ENCODE measurements around the gene LY86. TPM values are rescaled to one million over a fixed set of nuclear protein-coding genes. Genes with fewer than 3 reads are reported as not detected.

LY86 gene
- total and polyA plus RNA-seq, 2 donors (not counting 1 experiment from before 2014, with no cell fraction given) = 68.7 to 90.2 TPM

DNA sequence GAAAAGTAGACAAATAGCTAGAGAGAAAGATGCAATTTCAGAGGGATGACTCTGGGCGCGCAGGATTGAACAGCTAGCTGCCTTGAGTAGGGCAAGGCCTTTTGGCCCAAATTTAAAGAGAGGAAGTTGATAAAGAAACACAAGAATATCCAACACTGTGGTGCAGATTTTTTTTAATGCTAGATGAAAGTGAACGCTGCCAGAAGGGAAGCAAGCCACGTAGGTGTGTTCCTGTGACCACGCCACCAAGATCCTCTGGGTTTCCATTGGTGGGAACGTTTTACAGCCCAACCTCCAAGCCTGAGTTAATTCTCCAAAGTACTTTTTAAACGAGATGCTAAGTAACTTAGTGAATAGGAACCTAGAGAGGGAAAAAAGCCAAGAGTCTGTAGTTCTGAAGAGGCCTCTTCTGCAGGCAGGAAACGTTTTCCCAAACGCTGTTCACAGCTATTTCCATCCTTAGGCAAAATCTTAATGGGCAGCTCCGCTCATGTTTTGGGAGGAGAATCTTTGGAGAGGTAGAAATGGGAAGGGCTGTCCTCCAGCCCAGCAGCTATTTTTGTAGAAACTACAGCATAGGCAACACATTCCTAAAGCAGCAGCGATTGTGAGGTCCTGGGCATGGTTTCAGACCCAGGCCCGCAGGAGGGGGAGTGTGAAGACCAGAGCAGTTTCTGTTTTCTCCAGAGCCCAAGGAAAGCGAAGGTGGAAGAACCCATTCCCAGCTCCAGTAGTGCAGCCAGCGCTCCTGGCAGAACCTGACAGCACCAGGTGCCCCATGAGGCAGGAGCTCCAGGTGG lies 8.2 kb downstream of the LY86 start:
- Histone ChIP-seq H3K27me3 (replicated peaks in 1 of 4; ENCODE audit: control extremely low read depth in 1 of 4, control insufficient read depth in 3 of 4, insufficient read depth in 4 of 4, low read length in 3 of 4) (no peaks in the 10 kb centered on the region), H3K36me3 (replicated peaks in 1 of 2; ENCODE audit: control extremely low read depth in 1 of 2, control insufficient read depth in 1 of 2, extremely low read depth in 1 of 2, insufficient read depth in 2 of 2, low read length in 1 of 2) (peaks cover 0 to 68% of the 10 kb centered on the region in 2 experiments), H3K9ac (ENCODE audit: low read length) (peak overlapping the region; percentile 14), H3K27ac (ENCODE audit: low read length in 2 of 2) (peak overlapping the region; percentile 39 to 91), H3K4me2 (replicated peaks; ENCODE audit: low read depth, low read length, poor library complexity, severe bottlenecking) (peak overlapping the region; percentile 47), H3K4me3 (ENCODE audit: control extremely low read depth in 1 of 5, extremely low read depth in 1 of 5, insufficient read depth in 1 of 5, low read depth in 2 of 5, low read length in 4 of 5) (no peak overlapping the region), H3K9me3 (ENCODE audit: control extremely low read depth in 1 of 3, control insufficient read depth in 2 of 3, insufficient read depth in 1 of 3, low read length in 2 of 3) (peaks cover 0 to 3% (median 0%) of the 10 kb centered on the region in 3 donors), H2AFZ (ENCODE audit: insufficient read depth, low read depth, low read length, poor library complexity, severe bottlenecking) (peak overlapping the region; percentile 23), H3K79me2 (ENCODE audit: control insufficient read depth, insufficient read depth, low read length) (peaks cover 96% of the 10 kb centered on the region), H4K20me1 (ENCODE audit: control insufficient read depth, insufficient read depth, low read length, poor library complexity, severe bottlenecking) (peaks cover 42% of the 10 kb centered on the region), H3K4me1 (ENCODE audit: control insufficient read depth in 2 of 2, insufficient read depth in 2 of 2, low read length in 2 of 2) (peaks cover 72 to 78% of the 10 kb centered on the region in 2 donors)
- POLR2A ChIA-PET = no interaction called here
- no peak for TF ChIP-seq EZH2 (IDR thresholded peaks at IDR 0.05; ENCODE audit: borderline replicate concordance, insufficient read depth, low read depth, low read length, poor library complexity, severe bottlenecking)
- no peak for TF ChIP-seq CTCF (IDR thresholded peaks at IDR 0.05)
- peak; percentile 29 for DNase-seq
- Mint-ChIP-seq H3K4me1 (peaks cover 85% of the 10 kb centered on the region), H3K4me3 (peak overlapping the region; percentile 42), H3K27me3 (no peaks in the 10 kb centered on the region), H3K9me3 (ENCODE audit: insufficient read depth) (no peaks in the 10 kb centered on the region), H3K27ac (peak overlapping the region; percentile 75)
- CTCF ChIA-PET = interaction anchor here (1.0 to 3.0 kb wide), 4 partner anchors 10 to 50 kb away, joined by 3 to 9 read pairs (median 4); no protein-coding TSS in a partner anchor
- no peak for ATAC-seq (ENCODE audit: low read depth)
- 71% methylated on average over 8 of the region's 14 CpGs for WGBS (ENCODE audit: insufficient coverage)
- intact Hi-C loops (cut with micrococcal nuclease) = no loop called here

DNA sequence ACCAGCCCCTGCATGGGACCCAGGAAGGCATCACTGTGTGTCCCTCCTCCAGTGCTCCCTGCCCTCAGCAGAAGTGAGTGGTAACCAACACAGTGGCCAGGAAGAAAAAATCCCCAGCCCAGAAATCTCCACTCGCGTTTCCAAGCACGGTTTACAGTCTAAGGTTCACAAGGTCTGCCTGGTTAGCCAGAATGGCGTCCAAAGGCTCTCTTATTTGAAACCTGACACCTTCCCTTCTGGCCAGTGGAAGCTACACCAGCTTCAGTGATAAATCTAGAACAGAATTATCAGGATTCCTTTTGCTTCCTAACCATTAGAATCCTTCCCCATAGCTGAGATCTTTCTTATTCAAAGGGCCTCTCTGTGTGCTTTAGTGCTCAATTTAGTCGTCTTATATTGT lies 9.2 kb downstream of the LY86 start:
- DNase-seq = no peak
- H3K4me2 ChIP-seq (replicated peaks; ENCODE audit: low read depth, low read length, poor library complexity, severe bottlenecking) = peak overlapping the region; percentile 47
- intact Hi-C loops (cut with micrococcal nuclease) = no loop called here
- no peak overlapping the region for H3K9ac ChIP-seq (ENCODE audit: low read length)
- peaks cover 62 to 68% of the 10 kb centered on the region in 2 donors for H3K4me1 ChIP-seq (ENCODE audit: control insufficient read depth in 2 of 2, insufficient read depth in 2 of 2, low read length in 2 of 2)
- H2AFZ ChIP-seq (ENCODE audit: insufficient read depth, low read depth, low read length, poor library complexity, severe bottlenecking) = no peak overlapping the region
- peaks cover 1 to 74% of the 10 kb centered on the region in 2 experiments for H3K36me3 ChIP-seq (replicated peaks in 1 of 2; ENCODE audit: control extremely low read depth in 1 of 2, control insufficient read depth in 1 of 2, extremely low read depth in 1 of 2, insufficient read depth in 2 of 2, low read length in 1 of 2)
- Mint-ChIP-seq H3K27me3 (no peaks in the 10 kb centered on the region), H3K27ac (no peak overlapping the region), H3K4me1 (peaks cover 80% of the 10 kb centered on the region), H3K9me3 (ENCODE audit: insufficient read depth) (no peaks in the 10 kb centered on the region), H3K4me3 (no peak overlapping the region)
- no peak for ATAC-seq (ENCODE audit: low read depth)
- TF ChIP-seq EZH2 (IDR thresholded peaks at IDR 0.05; ENCODE audit: borderline replicate concordance, insufficient read depth, low read depth, low read length, poor library complexity, severe bottlenecking) (no peak), CTCF (IDR thresholded peaks at IDR 0.05) (no peak)
- H3K9me3 ChIP-seq (ENCODE audit: control extremely low read depth in 1 of 3, control insufficient read depth in 2 of 3, insufficient read depth in 1 of 3, low read length in 2 of 3) = peaks cover 0 to 3% (median 2%) of the 10 kb centered on the region in 3 donors
- peak overlapping the region in 1 of 2 donors; percentile 91 for H3K27ac ChIP-seq (ENCODE audit: low read length in 2 of 2)
- ChIA-PET CTCF (interaction anchor here (1.4 to 3.0 kb wide), 3 partner anchors 12 to 51 kb away, joined by 4 to 9 read pairs (median 4); no protein-coding TSS in a partner anchor), POLR2A (no interaction called here)
- no peak overlapping the region for H3K4me3 ChIP-seq (ENCODE audit: control extremely low read depth in 1 of 5, extremely low read depth in 1 of 5, insufficient read depth in 1 of 5, low read depth in 2 of 5, low read length in 4 of 5)
- H4K20me1 ChIP-seq (ENCODE audit: control insufficient read depth, insufficient read depth, low read length, poor library complexity, severe bottlenecking) = peaks cover 42% of the 10 kb centered on the region
- WGBS (ENCODE audit: insufficient coverage) = 97% methylated on average over 4 of the region's 5 CpGs
- peaks cover 99% of the 10 kb centered on the region for H3K79me2 ChIP-seq (ENCODE audit: control insufficient read depth, insufficient read depth, low read length)
- no peaks in the 10 kb centered on the region for H3K27me3 ChIP-seq (replicated peaks in 1 of 4; ENCODE audit: control extremely low read depth in 1 of 4, control insufficient read depth in 3 of 4, insufficient read depth in 4 of 4, low read length in 3 of 4)

All from B cell (primary cell).